ENCODE results near the gene BCHE. TPM values are rescaled to one million over a fixed set of nuclear protein-coding genes. Genes with fewer than 3 reads are reported as not detected.

The BCHE gene
- total RNA-seq, 2 donors from 2014 or later, result 0.69 to 0.79 TPM

- H3K4me3 Mint-ChIP-seq, result no peak overlapping the region
- Histone ChIP-seq H3K9ac (ENCODE audit: extremely low read depth, low read length, poor library complexity, severe bottlenecking) (no peak overlapping the region), H3K36me3 (ENCODE audit: control insufficient read depth, insufficient read depth, low read length) (no peaks in the 10 kb centered on the region), H3K27me3 (ENCODE audit: control insufficient read depth, insufficient read depth, low read length, poor library complexity, severe bottlenecking) (no peaks in the 10 kb centered on the region), H3K4me3 (ENCODE audit: low read length) (no peak overlapping the region), H3K9me3 (ENCODE audit: control insufficient read depth, low read length) (no peaks in the 10 kb centered on the region), H3K27ac (ENCODE audit: low read depth, low read length) (no peak overlapping the region), H3K4me1 (ENCODE audit: control insufficient read depth, insufficient read depth, low read length) (no peaks in the 10 kb centered on the region)
- peaks cover 4% of the 10 kb centered on the region for H3K4me1 Mint-ChIP-seq
- no peaks in the 10 kb centered on the region for H3K27me3 Mint-ChIP-seq (ENCODE audit: insufficient read depth)
- peak; percentile 63 for DNase-seq
- no peaks in the 10 kb centered on the region for H3K36me3 Mint-ChIP-seq (ENCODE audit: low read depth)
- 95 to 100% methylated on average over 1 to 4 of the region's 4 CpGs for WGBS, 2 experiments (ENCODE audit: insufficient coverage in 1 of 2, insufficient read length in 1 of 2)
- TF ChIP-seq CTCF (conservative IDR thresholded peaks at IDR 0.05), result no peak
- no peak overlapping the region for H3K27ac Mint-ChIP-seq
- no peaks in the 10 kb centered on the region for H3K9me3 Mint-ChIP-seq
Measured at GRCh38 chr3:165768680-165769079, 68.5 kb downstream of the BCHE start.

GRCh38 chr3:165759041-165759440 is 78.2 kb downstream of the BCHE start:
- 84 to 100% methylated on average over 2 to 3 of the region's 3 CpGs for WGBS, 2 experiments (ENCODE audit: insufficient coverage in 1 of 2, insufficient read length in 1 of 2)
- TF ChIP-seq CTCF (conservative IDR thresholded peaks at IDR 0.05), result no peak
- no peak overlapping the region for H3K4me3 ChIP-seq (ENCODE audit: low read length)
- H3K9me3 Mint-ChIP-seq, result no peaks in the 10 kb centered on the region
- H3K4me1 Mint-ChIP-seq, result no peaks in the 10 kb centered on the region
- DNase-seq, result no peak
- no peak overlapping the region for H3K27ac ChIP-seq (ENCODE audit: low read depth, low read length)
- H3K36me3 Mint-ChIP-seq (ENCODE audit: low read depth), result no peaks in the 10 kb centered on the region
- H3K4me3 Mint-ChIP-seq, result no peak overlapping the region
- no peaks in the 10 kb centered on the region for H3K4me1 ChIP-seq (ENCODE audit: control insufficient read depth, insufficient read depth, low read length)
- no peaks in the 10 kb centered on the region for H3K36me3 ChIP-seq (ENCODE audit: control insufficient read depth, insufficient read depth, low read length)
- no peak overlapping the region for H3K9ac ChIP-seq (ENCODE audit: extremely low read depth, low read length, poor library complexity, severe bottlenecking)
- H3K27me3 Mint-ChIP-seq (ENCODE audit: insufficient read depth), result no peaks in the 10 kb centered on the region
- H3K9me3 ChIP-seq (ENCODE audit: control insufficient read depth, low read length), result no peaks in the 10 kb centered on the region
- H3K27me3 ChIP-seq (ENCODE audit: control insufficient read depth, insufficient read depth, low read length, poor library complexity, severe bottlenecking), result no peaks in the 10 kb centered on the region
- H3K27ac Mint-ChIP-seq, result no peak overlapping the region

GRCh38 chr3:165755571-165755970 is 81.7 kb downstream of the BCHE start:
- H3K4me1 Mint-ChIP-seq, result no peaks in the 10 kb centered on the region
- H3K27ac Mint-ChIP-seq, result no peak overlapping the region
- Histone ChIP-seq H3K27me3 (ENCODE audit: control insufficient read depth, insufficient read depth, low read length, poor library complexity, severe bottlenecking) (no peaks in the 10 kb centered on the region), H3K9ac (ENCODE audit: extremely low read depth, low read length, poor library complexity, severe bottlenecking) (no peak overlapping the region), H3K27ac (ENCODE audit: low read depth, low read length) (no peak overlapping the region), H3K9me3 (ENCODE audit: control insufficient read depth, low read length) (no peaks in the 10 kb centered on the region), H3K4me3 (ENCODE audit: low read length) (no peak overlapping the region), H3K36me3 (ENCODE audit: control insufficient read depth, insufficient read depth, low read length) (no peaks in the 10 kb centered on the region), H3K4me1 (ENCODE audit: control insufficient read depth, insufficient read depth, low read length) (no peaks in the 10 kb centered on the region)
- H3K4me3 Mint-ChIP-seq, result no peak overlapping the region
- no peaks in the 10 kb centered on the region for H3K9me3 Mint-ChIP-seq
- no peak for DNase-seq
- TF ChIP-seq CTCF (conservative IDR thresholded peaks at IDR 0.05), result no peak
- no peaks in the 10 kb centered on the region for H3K27me3 Mint-ChIP-seq (ENCODE audit: insufficient read depth)
- H3K36me3 Mint-ChIP-seq (ENCODE audit: low read depth), result no peaks in the 10 kb centered on the region
- WGBS, 2 experiments (ENCODE audit: insufficient coverage in 1 of 2, insufficient read length in 1 of 2), result 94% methylated on average over 1 of the region's 1 CpG; no CpG with 5 or more reads in 1 of the 2 experiments

Measured in endodermal cell (in vitro differentiated cells).